HG02840 (cell line): ENCODE measurements around the gene TSSK6.

ENCODE experiments used
- ATAC-seq: cut with Tn5 transposase; IDR thresholded peaks from one replicate; pipeline ENCODE4 v1.9.1; 2021; ENCODE audit warnings: mild to moderate bottlenecking, moderate library complexity, moderate number of reproducible peaks; ENCODE audit not compliant: unreplicated experiment, low FRiP score

Gene TSSK6

DNA sequence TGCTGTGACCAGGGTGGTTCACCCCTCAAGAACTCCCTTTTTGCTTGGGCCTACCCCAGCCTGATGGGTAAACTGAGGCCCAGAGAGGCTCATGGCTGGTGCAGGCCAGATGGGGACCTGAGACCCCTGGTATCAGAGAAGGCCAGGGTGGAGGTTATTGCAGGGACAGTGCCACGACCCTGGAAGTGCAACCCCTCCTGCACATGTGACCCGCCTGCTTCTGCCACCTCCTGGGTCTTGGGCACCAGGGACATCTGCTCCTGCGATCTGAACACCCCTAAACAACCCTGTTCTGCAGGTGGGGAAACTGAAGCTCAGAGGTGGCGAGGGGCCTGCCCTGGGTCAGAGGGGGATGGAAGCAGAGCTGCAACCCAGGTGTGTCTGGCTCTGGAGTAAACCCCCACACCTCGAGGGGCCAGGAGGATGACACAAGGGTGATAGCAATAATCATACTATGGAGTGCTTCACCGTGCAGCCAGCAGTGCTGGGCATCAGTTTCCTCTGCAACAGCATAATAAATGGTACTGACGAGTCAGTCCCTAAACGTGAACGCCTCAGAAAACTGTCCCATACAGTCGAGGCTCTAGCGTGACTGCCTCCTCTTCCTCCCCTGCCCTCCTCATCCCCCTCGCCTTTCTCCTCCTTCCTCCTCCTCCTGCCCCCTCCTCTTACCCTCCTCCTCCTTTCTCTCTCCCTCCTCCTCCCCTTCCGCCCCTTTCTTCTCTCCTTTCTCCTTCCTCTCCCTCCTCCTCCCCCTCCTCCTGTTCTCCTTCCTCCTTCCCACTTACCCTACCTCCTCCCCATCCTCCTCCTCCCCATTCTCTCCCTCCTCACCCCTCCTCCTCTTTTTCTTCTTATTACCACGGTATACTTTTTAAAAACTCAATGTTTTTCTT lies 17.7 kb upstream of the TSSK6 start:
- no peak for ATAC-seq

DNA sequence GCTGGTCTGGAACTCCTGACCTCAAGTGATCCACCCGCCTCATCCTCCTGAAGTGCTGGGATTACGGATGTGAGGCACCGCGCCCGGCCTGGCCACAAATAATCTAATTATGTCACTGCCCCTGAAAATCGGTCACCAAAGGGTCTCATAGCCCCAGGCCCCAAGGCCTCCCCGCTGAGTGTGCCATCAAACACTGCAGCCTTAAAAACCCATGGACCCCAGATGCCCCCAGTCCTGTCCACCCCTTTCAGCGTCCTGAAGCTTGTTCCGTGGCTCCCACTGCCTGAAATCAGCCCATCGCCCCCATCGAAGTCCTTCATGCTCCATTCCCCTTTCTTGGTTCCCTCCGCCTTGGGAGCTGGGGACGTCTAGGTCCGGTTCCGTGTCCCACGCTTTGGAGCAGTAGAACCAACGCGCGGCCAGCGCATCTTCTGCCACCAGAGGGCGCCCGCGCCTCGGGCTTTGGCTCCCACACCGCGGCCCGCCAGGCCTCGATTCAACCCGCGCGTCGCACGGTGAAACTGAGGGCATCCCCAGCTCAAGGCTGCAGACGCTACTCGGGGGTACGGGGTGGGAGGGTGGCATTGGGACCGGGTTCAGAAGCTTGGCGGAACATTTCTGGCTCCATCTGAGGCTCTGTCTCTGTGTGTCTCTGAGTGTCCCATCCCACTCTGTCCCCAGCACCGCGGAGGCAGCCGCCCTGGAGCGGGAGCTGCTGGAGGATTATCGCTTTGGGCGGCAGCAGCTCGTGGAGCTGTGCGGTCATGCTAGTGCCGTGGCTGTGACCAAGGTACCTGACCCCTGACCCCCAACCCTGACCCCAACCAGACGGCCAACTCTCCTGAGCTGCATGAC lies 16.8 kb upstream of the TSSK6 start:
- no peak for ATAC-seq

DNA sequence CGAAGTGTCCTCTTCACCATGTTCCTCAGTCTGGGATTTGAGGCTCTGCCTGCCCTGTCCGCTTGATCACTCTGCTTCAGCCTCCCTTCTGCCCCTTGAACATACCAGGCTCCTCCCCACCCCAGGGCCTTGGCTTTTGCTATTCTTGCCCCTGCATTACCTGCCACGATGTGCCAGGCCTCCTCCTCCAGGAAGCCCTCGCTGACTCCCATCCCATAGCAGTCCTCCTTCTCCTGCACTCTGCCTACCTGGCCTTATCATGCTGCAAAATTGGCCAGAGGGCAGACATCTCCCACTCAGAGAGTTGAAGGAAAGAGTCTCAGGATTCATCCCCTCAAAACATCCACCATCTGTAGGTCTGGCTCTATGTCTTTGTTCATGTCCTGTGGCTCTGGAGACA lies 15.5 kb upstream of the TSSK6 start:
- ATAC-seq, result no peak

DNA sequence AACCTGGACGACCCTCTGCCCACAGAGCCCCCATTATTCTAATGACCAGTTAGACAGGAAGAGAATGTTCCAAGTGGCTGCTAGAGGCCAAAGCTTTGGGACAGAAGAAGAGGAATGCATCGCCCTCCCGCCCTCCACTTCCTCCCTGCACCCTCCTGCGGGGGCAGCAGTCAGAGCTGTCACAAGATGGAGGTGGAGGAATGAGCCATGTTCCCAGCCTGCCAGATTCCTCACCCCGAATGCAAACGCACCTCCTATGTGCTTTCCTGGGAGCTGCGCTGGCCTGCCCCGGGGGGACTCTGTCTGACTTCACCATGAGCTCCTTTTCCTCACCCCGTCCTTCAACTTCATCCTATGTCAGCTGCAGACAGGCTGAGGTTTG lies 15.1 kb upstream of the TSSK6 start:
- ATAC-seq, result no peak

DNA sequence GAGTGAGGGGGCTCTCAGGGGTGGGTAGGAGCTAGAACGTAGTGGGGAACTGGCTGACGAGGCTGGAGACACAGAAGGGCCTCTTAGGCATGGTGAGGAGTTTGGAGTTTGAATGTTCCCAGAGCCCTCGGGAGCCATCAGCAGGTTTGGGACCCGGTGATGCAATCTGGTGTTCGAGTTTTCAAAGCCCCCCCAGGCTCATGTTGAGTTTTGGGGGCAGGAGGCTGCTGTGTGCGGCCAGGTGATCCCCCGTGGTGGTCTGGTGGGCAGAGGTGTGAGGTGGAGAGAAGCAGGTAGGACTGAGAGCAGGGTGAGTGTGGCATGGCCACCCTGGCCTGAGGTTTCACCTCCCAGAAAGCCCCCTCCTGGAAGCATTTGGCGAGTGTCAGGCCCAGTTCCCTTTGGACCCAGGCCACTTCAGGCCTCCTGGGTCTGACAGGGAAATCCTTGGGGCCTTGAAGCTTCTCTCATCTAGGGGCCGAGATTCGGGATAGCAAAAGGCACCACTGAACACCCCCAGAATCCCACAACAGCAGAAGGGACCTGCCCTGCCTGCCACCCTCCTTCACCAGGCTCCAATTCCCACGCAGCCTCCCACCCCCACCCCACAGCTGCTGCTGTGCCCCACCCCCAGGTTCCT lies 14.6 kb upstream of the TSSK6 start:
- no peak for ATAC-seq

DNA sequence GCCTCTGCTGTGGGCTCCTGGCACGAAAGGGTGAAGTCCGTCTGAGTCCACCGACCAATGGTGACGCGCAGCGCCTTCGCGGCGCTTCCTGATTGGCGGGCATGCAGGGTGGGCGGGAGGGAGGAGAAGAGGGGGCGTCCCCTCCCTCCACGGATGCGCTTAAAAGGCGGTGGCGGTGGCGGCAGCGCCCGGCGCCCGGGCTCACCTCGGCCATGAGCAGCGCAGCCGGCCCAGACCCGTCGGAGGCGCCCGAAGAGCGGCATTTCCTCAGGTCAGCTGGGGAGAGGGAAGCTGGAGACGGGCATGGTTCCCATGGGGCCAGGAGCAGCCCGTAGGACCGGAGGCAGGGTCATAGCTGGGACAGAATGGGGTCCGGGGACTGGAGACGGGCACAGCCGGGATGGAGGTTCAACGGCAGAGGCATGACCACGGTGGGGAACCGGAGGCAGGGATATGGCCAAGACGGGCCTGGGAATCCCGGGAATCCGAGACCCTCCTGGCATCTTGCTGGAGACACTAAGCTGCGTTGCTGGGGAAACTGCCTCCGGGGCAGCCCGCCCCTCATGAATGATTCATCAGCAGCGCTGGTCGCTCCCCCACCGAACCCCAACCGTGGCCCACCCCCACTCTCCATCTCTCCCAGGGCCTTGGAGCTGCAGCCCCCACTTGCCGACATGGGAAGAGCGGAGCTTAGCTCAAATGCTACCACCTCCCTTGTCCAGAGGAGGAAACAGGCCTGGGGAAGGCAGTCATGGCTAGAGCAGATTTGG lies 13.6 kb upstream of the TSSK6 start, which contains the start of gene YJEFN3:
TSS of gene YJEFN3 (plus strand) at position 191 of the 770 bp plus-strand sequence. CDS start at position 213, 22 bp downstream.
- no peak for ATAC-seq

- ATAC-seq, result no peak
Observed at GRCh38 chr19:19527674-19528625, 12.6 kb upstream of the TSSK6 start.

DNA sequence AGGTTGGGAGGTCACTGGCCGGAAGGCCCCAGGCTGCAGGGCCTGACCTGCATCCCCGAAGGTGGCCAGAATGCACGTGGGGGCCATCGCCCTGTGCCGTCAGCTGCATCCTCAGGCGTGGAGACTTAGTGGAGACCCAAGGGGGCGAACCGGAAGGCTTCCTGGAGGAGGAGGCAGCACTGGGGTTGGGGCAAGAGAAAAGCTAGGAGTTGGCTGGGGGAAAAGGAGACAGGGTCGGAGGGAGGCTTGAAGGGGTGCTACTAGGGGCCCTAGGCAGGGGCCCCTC lies 12.0 kb upstream of the TSSK6 start:
- no peak for ATAC-seq

DNA sequence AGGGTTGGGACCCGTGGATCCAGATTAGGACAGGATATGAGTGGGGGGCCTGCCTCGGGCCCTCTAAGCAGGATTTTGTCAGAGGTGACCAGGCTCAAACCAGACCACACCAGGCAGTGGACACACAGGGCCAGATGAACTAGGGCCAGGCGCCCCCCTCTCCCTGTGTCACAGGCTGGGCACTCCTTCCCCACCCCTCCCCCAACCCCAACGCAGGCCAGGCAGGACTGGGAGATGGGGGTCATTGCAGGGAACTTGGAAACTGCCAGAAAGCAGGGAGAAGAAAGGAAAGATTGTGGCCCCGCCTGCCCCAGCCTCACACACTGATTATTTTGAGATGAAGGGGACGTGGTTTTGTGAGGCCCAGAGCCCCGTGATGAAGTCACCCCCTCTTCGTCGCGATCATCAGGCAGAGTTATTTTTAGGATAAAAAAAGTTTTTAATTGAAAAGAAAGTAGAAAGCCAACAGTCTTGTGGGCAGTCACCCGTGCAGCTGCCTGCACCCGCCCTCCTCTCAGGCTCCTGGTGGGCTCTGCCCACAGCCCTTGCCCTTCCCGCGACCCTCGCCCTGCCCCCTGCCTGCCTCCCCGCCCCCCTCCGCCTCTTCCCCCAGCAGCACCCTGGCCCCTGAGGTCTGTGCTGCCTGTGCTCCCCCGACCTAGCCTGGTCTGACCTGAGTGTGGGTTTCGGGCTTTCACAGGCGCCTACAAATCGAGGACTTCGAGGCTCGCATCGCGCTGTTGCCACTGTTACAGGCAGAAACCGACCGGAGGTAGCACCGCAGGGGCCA lies 11.4 kb upstream of the TSSK6 start:
- ATAC-seq, result no peak

GRCh38 chr19:19525611-19526380 lies 10.4 kb upstream of the TSSK6 start:
- no peak for ATAC-seq

GRCh38 chr19:19524053-19524452 lies 8.7 kb upstream of the TSSK6 start:
- ATAC-seq, result no peak

- ATAC-seq, result no peak
Observed at GRCh38 chr19:19523177-19523576, 7.8 kb upstream of the TSSK6 start.

DNA sequence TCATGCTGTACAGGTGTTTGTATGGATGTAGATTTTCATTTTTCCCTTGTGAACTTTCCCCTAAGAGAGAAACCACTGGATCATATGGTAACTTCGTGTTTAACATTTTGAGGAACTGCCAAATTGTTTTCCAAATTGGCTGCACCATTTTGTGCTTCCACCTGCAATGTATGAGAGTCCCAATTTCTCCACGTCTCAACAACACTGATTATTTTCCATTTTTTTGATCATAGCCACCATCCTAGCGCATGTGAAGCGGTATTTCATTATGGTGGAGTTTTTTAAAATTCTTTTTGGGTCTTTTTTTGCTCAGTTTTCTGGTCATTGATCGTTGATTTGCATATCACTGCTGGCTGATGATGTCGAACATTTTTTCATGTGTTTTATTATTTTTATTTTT lies 5.6 kb upstream of the TSSK6 start:
- ATAC-seq, result no peak

GRCh38 chr19:19517235-19517619 lies 1.9 kb upstream of the TSSK6 start:
- no peak for ATAC-seq

- peak; percentile 88 for ATAC-seq
Observed at GRCh38 chr19:19515642-19516519, 533 bp upstream of the TSSK6 start, which contains the start of gene NDUFA13. NDUFA13 (plus strand) TSS chr19:19516225; CDS start chr19:19516239, 14 bp downstream.

- no peak for ATAC-seq
Observed at GRCh38 chr19:19514215-19514657, 1.1 kb downstream of the TSSK6 start.

GRCh38 chr19:19513682-19514081 lies 1.7 kb downstream of the TSSK6 start:
- ATAC-seq, result no peak
